ENCODE measurements around the gene FEN1.
A peak's percentile ranks its signal among the peaks of the same experiment; 100 is the strongest.

The FEN1 gene

DNA sequence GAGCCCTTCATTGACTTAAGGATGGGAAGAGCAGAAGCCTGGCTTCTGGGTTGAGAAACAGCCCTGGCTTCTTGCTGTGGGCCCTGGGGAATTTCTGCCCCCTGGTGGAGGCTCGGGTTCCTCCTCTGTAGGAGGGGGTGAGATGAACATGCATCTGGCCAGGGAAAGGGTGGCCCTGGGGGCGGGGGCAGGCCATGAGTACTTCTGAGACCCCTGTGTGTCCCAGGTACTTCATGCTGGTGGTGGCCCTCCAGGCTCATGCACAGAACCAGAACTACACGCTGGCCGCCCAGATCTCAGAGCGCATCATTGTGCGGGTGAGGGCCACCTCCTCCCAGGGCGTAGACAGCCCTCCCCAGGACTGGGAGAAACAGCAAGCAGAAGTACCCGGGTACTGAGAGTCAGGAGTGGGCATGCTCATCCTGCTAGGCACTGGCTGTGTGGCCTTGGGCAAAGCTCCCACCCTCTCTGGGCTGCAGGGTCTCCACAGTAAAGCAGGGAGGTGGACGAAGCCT, 16.1 kb upstream of the FEN1 start:
- peak; percentile 61 for DNase-seq

DNA sequence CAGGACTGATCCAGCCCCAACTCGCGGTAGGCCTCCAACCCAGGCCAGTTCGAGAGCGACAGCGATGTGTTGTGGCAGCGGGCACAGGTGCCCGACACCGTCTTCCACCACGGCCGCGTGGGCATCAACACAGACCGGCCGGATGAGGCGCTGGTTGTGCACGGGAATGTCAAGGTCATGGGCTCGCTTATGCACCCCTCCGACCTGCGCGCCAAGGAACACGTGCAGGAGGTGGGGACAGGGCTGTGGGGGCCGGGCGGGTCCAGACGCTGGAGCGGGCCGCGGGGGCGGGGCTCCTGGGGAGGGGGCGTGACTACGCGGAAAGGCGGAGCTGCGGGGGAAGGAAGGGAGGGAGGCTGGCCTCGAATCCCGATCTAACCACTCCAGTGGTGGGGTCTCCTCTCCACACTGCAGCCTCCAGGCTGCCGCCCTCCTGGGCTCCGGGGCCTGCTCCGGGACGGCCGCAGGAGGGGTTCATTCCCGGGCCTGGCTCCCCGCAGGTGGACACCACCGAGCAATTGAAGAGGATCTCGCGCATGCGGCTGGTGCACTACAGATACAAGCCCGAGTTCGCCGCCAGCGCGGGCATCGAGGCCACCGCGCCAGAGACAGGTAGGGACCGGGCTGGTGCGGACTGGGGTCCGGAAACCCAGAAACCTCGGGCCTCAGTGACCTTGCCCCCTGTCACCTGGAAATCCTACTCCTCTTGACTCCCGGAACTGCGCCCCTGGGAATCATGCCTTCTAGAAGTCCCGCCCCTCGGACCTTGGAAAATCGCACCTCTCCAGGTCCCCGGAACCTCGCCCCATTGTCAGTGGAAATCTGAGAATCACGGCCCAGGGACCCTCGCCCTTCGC, 15.2 kb upstream of the FEN1 start:
- DNase-seq = peak; percentile 65

DNA sequence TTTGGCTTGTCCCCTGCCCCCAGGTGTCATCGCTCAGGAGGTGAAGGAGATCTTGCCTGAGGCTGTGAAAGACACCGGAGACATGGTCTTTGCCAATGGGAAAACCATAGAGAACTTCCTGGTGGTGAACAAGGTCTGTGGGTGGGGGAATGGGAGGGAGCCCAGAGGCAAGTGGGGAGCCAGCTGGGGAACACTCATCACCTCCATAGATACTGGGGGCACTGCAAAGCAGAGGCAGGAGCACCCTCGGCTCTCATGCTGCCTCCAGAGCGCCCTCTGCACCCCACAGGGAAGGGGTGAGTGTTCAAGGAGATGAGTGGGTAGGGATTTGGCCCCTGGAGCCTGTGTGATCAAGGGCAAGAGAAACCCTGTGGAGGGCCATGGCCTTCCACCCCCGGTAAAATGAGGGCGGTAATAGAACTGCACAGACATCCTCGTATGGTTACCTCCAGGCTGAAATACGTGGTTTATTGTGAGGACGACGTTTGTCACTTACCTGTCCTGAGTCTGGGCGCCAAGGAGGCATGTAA, 14.3 kb upstream of the FEN1 start:
- DNase-seq = no peak

DNA sequence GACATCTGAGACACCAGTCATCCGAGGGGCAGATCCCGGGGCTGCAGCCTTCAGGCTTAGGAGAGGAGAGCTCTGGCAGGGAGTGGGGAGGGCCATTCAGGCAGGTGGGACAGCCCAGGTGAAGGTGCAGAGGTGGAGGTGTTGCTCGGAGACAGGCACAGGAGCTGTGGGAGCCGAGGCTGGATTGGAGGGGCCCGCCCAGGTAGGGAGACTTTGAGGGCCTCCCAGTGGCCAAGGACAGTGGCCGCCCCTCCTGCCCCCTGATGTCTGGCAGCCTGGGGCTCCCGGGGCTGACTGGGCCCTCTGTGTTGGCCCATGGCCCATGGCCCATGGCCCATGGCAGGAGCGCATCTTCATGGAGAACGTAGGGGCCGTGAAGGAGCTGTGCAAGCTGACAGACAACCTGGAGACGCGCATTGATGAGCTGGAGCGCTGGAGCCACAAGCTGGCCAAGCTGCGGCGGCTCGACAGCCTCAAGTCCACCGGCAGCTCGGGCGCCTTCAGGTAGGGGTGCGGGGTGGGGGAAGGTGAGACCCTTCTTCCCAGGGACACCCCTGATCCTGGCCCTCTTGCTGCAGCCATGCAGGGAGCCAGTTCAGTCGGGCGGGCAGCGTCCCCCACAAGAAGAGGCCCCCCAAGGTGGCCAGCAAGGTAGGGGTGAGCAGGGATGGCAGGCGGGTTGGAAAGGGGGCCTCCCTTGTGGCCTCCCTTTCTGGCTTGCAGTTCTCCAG, 13.6 kb upstream of the FEN1 start:
- no peak for DNase-seq

DNA sequence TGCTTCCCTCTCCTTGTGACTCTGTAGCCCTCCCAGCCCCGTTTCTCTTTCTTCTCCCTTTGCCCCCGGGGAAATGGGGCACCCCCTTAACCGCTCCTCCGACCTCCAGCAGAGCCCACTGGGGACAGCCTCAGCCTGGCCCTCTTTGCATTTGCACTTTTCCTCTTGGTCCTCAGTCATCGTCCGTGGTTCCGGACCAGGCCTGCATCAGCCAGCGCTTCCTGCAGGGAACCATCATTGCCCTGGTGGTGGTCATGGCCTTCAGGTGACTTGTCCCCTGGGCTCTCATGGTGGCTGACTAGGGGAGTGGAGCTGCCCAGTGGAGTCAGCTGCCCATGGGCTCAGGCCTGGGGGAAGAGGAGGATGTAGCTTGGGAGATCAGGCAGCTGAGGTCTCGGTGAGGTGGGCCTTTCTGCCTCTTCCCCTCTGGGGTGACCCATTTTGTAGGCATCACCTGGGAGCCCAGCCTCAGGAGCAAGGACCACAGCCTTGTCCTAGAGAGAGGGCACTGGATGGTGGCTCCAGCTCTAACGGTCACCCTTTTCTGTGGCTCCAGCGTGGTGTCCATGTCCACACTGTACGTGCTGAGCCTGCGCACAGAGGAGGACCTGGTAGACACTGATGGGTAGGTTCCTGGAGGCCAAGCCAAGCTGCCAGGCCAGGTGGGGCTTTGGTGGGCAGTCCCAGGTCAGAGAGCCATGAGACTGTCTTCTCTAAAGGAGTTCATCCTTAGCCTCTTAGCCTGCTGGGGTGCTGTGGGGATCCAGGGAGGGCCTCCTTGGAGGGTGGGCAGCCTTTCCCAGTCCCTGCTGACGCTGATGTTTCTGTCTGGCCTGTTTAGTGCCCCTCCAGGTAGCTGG, 12.8 kb upstream of the FEN1 start:
- no peak for DNase-seq

DNA sequence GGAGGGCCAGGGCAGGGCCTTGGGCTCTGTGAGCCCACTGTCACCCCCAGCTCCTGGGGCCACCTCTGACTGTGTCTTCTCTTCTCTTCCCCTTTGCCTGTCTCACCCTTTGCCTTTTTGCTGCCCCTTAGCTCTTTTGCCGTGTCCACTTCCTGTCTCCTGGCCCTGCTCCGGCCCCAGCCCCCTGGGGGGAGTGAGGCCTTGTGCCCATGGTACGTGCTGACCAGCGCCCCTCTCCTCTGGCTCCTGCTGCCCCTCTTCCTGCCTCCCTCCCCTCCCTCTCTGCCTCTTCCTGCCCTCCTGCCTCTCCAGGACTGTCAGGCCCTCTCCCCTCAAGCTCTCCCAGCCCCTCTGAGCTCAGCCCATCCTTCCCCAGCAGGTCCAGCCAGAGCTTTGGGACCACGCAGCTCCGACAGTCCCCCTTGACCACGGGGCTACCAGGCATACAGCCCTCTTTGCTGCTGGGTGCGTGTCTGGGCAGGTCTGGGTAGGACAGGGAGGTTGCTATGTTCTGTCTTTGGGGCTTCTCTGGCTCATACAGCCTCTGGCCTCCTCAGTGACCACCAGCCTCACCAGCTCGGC, 12.0 kb upstream of the FEN1 start:
- DNase-seq = no peak

DNA sequence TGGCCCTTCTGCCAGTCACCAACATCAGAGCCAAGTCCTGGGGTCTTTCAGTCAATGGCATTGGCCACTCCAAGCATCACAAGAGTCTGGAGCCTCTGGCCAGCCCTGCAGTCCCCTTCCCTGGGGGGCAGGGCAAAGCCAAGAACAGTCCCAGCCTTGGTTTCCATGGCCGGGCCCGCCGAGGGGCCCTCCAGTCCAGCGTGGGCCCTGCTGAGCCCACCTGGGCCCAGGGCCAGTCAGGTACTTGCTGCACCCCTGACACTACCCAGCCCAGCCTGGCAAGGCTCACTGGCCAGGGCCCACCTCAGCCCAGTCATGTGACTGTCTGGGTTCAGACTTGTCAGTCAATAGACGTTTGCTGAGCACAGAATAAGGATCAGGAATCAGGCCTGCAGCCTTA, 11.1 kb upstream of the FEN1 start:
- DNase-seq = no peak

DNA sequence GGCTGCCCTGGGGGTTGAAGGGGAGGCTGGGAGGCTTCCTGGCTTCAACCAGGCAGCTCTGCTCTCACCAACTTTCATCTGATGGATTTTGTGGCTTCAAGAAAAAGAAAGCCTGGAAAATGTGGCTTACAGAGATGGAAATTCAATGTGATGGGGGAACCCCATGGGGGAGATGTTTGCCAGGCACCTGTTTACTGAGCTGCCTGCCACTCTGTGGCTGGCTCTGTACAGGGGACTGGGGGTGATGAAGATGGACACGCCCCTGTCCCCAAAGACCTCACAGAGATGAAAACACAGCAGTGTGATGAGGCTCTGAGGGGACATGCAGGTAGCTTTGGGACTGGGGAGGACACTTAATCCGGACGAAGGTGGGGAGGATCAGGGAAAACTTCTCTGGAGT, 10.4 kb upstream of the FEN1 start:
- no peak for DNase-seq

DNA sequence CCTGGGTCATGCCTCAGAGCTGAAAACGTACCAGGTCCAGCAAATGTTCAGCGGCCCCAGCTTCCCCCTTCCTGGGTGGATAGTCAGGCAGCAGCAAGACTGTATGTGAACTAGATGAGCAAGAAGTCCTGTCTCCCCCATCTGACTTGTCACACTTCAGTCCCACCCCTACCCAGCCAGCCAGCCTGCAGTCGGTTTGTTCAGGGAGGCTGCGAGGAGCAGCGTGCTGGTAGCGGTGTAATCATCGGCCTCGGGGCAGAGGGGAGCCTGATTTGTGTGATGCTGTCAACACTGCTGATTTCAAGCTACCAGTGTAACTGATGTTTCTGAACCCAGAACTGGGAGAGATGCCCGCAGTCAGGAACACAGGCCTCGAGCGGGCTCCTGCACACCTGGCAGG, 9.9 kb upstream of the FEN1 start:
- DNase-seq = no peak

DNA sequence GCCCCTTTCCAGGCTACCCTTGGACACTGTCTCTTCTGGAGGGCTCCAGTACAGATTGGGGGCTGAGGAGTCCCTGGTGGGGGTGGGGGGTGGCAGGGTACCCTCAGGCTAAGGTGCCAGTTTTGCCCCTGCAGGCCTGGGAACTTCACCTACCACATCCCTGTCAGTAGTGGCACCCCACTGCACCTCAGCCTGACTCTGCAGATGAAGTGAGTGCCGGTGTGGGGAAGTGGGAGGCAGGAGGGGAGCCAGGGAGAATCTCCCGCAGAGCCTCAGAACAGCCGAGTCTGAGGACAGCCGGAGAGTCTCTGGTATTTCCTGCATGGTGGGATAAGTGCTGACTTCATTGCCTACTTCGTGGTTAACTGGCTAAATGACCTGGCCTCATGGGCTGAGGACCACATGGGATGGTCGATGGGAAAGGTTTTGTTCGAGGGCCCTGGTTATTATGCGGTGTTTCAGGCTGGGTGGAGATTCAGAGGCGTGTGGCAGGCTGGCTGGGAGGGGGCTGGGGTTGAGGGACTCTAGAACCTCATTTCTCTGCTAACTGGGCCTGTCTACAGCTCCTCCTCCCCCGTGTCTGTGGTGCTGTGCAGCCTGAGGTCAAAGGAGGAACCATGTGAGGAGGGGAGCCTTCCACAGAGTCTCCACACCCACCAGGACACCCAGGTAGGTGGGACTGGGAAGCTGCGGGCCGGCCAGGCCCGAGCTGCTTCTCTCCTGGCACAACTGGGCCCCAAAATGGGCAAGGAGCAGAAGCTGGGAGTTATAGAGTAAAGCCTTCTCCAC, 8.8 kb upstream of the FEN1 start:
- no peak for DNase-seq

DNA sequence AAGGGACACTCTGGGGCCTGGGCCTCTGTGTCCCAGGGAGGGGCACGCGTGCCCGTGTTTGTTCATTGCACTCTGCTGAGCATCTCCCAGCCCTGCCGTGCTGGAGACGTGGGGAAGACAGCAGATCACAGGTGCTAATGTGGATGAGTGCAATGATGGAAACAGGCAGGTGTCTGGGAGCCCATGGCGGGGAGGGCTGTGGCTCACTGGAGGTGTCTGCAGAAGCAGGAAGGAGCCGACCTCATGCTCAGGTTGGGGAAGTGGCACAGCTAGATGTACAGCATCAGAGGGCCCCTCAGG, 8.3 kb upstream of the FEN1 start:
- no peak for DNase-seq

DNA sequence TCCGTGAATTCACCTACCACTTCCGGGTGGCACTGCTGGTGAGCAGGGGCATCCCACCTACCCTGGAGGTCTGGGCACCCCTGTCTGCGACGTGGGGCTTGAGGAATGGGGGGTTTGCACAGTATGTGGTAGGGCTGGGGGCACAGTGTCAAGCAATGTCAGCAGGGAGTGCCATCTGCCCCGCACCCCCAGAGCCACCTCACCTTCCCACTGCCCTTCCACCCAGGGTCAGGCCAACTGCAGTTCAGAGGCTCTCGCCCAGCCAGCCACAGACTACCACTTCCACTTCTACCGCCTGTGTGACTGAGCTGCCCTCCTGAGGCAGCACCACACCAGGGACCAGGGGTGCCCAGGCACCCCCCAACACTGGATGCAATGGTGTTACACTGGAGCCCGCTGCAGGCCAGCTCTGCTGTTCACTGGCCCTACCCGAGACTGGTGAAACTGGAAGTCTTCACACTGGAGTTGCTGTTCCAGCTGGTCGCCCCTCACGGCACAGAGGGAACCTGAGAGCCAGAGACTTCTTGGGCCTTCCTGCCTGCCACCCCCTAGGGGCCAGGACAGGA, 6.8 kb upstream of the FEN1 start:
- DNase-seq = no peak

DNA sequence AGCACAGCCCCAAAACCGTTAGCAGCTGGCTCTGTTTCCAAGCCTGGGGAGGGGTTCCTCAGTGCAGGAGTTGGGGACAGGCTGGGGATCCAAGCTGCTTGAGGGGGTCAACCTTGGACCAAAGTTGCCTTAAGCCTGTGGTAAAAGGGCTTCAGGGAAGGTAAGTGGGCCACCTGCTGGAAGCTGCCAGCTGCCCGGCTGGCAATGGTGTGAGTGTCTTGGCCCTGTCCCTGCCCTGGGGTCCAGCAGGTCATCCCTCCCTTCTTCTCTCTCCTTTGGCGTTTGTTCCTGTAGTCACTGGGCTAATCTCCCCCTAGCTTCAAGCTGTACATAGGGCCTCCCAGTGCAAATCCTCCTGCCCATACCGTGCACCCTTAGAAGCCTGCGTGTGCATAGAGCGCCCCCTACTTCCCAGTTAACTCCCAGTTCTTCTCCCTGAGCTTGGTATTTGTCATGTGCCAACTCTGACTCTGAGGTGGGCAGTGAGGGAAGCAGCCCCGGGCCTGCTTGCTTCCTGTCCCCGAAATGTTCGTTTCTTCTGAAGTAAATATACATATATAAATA, 4.7 kb upstream of the FEN1 start:
- DNase-seq = no peak

DNA sequence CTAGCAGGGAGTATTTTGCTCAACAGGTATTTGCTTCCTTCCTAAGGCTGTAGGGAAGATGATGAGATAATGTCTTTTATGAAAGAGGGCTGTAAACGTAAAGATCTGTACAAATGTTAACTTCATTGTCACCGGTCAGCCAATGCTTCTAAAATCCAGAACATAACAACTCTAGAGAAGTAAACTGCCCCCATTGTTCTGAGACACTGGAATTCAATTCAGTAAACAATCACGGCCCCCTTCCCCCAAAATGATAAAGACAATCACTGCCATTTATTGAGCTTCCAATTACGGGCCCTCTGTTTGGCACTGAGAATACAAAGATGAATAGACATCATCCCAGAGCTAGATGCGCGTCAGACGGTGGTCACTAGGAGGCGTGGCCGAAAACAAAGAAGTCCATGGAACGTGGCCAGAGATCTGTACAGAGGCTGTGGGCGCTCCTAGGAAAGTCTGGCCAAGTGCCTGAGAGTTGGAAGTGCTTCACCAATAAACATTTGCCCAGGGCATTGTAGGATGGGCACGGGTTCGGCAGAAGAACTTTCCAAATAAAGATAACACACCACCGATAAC, 888 bp upstream of the FEN1 start:
- DNase-seq = no peak

DNA sequence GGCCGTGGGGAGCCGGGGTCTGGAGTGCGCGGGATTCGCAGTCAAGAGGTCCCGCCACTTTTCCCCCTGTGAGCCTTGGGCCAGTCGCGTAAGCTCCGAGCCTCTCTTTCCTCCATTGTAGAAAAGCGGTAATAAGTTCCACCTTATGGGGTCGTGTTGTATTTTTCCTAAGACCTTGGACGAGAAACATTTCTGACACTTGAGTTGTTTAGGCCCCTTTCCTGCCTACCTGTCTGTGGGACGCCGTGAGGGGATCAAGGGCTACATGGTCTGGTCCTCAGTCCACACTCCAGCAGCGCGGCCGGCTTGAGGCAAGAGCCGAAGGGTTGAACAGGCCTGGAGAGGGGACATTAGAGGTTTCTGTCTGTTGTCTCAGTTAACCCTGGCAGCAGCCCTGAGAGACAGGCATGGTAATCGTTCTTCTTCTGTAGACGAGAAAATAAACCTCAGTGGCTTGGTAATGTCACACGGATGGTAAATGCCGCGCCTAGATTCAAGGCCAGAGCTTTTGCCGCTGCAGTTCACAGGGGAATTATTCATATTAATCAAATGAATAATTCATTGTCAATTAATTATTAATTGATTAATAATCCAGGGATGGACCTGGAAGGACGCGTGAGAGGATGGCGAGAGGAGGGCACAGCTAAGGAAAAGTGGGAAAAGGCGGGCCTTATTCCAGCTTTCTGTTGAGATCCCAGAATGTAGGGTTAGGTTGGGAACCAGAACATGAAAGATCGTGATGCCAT, 545 bp downstream of the FEN1 start:
- DNase-seq = no peak

DNA sequence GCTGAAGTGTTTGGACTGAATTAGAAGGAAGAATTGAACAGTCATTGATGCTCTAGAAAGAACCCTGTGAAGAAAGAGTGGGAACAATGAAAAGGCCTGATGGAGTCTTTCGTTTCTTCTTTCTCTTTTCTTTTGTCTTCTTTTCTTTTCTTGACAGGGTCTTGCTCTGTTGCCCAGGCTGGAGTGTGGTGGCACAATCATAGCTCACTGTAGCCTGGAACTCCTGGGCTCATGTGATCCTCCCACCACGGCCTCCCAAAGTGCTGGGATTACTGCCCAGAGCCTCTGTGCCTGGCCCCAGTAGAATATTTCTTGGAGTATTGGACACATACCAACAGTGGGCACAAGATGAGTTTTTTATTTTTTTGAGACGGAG, 1.1 kb downstream of the FEN1 start:
- DNase-seq = no peak

DNA sequence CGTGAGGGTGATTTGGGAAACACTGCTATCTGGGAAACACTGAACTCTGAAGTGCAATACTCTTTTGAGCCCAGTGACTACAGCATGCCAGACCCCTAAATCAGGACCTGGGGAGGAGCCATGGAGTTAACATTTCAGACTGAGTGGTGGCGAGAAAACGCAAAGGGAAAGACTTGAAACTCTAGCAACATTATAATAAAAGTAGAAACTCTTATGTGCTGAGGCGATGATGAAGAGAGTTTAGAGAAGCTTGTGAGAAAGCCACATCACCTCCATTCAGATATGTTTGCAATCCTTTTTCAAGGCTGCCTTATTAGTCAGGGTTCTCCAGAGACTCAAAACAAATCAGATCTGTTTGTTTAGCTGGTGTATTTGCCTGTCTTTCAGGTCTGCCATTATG, 1.9 kb downstream of the FEN1 start:
- no peak for DNase-seq

DNA sequence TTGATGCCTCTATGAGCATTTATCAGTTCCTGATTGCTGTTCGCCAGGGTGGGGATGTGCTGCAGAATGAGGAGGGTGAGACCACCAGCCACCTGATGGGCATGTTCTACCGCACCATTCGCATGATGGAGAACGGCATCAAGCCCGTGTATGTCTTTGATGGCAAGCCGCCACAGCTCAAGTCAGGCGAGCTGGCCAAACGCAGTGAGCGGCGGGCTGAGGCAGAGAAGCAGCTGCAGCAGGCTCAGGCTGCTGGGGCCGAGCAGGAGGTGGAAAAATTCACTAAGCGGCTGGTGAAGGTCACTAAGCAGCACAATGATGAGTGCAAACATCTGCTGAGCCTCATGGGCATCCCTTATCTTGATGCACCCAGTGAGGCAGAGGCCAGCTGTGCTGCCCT, 2.7 kb downstream of the FEN1 start:
- no peak for DNase-seq

DNA sequence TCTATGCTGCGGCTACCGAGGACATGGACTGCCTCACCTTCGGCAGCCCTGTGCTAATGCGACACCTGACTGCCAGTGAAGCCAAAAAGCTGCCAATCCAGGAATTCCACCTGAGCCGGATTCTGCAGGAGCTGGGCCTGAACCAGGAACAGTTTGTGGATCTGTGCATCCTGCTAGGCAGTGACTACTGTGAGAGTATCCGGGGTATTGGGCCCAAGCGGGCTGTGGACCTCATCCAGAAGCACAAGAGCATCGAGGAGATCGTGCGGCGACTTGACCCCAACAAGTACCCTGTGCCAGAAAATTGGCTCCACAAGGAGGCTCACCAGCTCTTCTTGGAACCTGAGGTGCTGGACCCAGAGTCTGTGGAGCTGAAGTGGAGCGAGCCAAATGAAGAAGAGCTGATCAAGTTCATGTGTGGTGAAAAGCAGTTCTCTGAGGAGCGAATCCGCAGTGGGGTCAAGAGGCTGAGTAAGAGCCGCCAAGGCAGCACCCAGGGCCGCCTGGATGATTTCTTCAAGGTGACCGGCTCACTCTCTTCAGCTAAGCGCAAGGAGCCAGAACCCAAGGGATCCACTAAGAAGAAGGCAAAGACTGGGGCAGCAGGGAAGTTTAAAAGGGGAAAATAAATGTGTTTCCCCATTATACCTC, 3.3 kb downstream of the FEN1 start:
- DNase-seq = no peak

Data from activated gamma-delta T cell treated with Interleukin-2 at 50 U/mL for 16 hours (primary cell).